ENCODE data around the gene C1orf141. TPM values are rescaled to one million over a fixed set of nuclear protein-coding genes. Genes with fewer than 3 reads are reported as not detected.
"Not testable (repeated sequence)": the region's sequence is repeated elsewhere in the genome, so short reads cannot be mapped to it uniquely, and the experiment has no call there.

C1orf141 gene
- total and polyA plus RNA-seq, 2 donors (not counting 3 experiments of a cell fraction or from before 2014, with no cell fraction given) = not detected

- H2AFZ ChIP-seq (ENCODE audit: low read depth, low read length); H3K4me1 ChIP-seq (ENCODE audit: control insufficient read depth, extremely low read depth, insufficient read depth, low read length); H3K36me3 ChIP-seq (ENCODE audit: control insufficient read depth in 2 of 2, extremely low read depth in 1 of 2, insufficient read depth in 2 of 2, low read length in 2 of 2); H3K9me3 ChIP-seq (replicated peaks; ENCODE audit: control insufficient read depth, insufficient read depth, low read length); POLR2A ChIA-PET; dilution Hi-C loops (cut with MboI; ENCODE audit: extremely low pct_ligation_motif_present, low sequenced_read_pairs); BruUV-seq (replicated peaks); H3K4me3 ChIP-seq (replicated peaks in 1 of 3; ENCODE audit: insufficient read depth in 1 of 3, low read depth in 1 of 3, low read length in 3 of 3); DNase-seq (ENCODE audit: low read depth, low spot score); H3K79me2 ChIP-seq (ENCODE audit: control insufficient read depth, insufficient read depth, low read length); FAIRE-seq; H3K9me1 ChIP-seq (replicated peaks; ENCODE audit: control insufficient read depth, extremely low read depth, insufficient read depth, low read length); H3K27ac ChIP-seq (ENCODE audit: insufficient read depth, low read depth, low read length); H3K4me2 ChIP-seq (ENCODE audit: insufficient read depth, low read length); H3K9ac ChIP-seq (replicated peaks; ENCODE audit: extremely low read depth, insufficient read depth, low read length); H3K27me3 ChIP-seq (ENCODE audit: control insufficient read depth in 2 of 2, insufficient read depth in 2 of 2, low read length in 2 of 2); H4K20me1 ChIP-seq (replicated peaks; ENCODE audit: control insufficient read depth, extremely low read depth, insufficient read depth, low read length): not testable (repeated sequence)
- intact Hi-C loops (cut with micrococcal nuclease) = loop anchor here (5.0 to 10.0 kb wide), 2 partner anchors 64 to 693 kb away; no protein-coding TSS in a partner anchor
- CTCF ChIA-PET = interaction anchor here (1.1 to 6.7 kb wide), 16 partner anchors 9 to 384 kb away, joined by 3 to 316 read pairs (median 15); partner anchors contain the start of genes C1orf141 and SLC35D1
Observed at GRCh38 chr1:67147973-67148372, 13.2 kb upstream of the C1orf141 start.

DNA sequence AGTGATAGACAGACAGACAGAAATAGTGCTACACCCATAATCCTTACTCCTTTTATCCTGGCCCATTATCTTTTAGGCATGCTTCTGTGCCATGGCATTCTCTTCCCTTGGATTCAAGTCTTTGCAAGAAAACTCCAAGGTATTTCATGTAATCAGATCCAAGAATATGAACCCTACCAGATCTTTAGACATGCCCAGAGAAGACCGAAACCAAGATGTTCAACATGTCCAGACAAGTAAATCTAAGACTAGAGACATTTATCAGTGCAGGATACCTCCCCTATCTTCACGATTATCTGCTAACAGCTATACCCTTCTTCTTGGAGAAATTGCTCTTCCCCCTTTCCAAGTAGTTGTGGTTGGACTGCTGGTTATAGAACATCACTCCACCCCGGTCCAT lies 11.8 kb upstream of the C1orf141 start:
- Histone ChIP-seq H3K27ac (ENCODE audit: insufficient read depth, low read depth, low read length) (no peak overlapping the region), H3K4me1 (ENCODE audit: control insufficient read depth, extremely low read depth, insufficient read depth, low read length) (no peaks in the 10 kb centered on the region), H3K9ac (replicated peaks; ENCODE audit: extremely low read depth, insufficient read depth, low read length) (no peak overlapping the region), H3K4me3 (replicated peaks in 1 of 3; ENCODE audit: insufficient read depth in 1 of 3, low read depth in 1 of 3, low read length in 3 of 3) (no peak overlapping the region), H3K27me3 (ENCODE audit: control insufficient read depth in 2 of 2, insufficient read depth in 2 of 2, low read length in 2 of 2) (peaks cover 0 to 3% of the 10 kb centered on the region in 2 experiments), H3K9me1 (replicated peaks; ENCODE audit: control insufficient read depth, extremely low read depth, insufficient read depth, low read length) (no peaks in the 10 kb centered on the region), H3K79me2 (ENCODE audit: control insufficient read depth, insufficient read depth, low read length) (no peaks in the 10 kb centered on the region), H4K20me1 (replicated peaks; ENCODE audit: control insufficient read depth, extremely low read depth, insufficient read depth, low read length) (no peaks in the 10 kb centered on the region), H3K36me3 (ENCODE audit: control insufficient read depth in 2 of 2, extremely low read depth in 1 of 2, insufficient read depth in 2 of 2, low read length in 2 of 2) (no peaks in the 10 kb centered on the region), H2AFZ (ENCODE audit: low read depth, low read length) (no peak overlapping the region), H3K9me3 (replicated peaks; ENCODE audit: control insufficient read depth, insufficient read depth, low read length) (no peaks in the 10 kb centered on the region), H3K4me2 (ENCODE audit: insufficient read depth, low read length) (no peak overlapping the region)
- BruUV-seq (replicated peaks) = no TSS peak
- no peak for TF ChIP-seq POLR2A (IDR thresholded peaks at IDR 0.05; ENCODE audit: low read depth, low read length)
- no peak for TF ChIP-seq GATA2 (IDR thresholded peaks at IDR 0.05; ENCODE audit: insufficient read depth, insufficient read length, low read depth, low read length)
- no peak for TF ChIP-seq POLR2AphosphoS5 (IDR thresholded peaks at IDR 0.05; ENCODE audit: insufficient read depth, low read depth, low read length)
- TF ChIP-seq, protein P1, sequence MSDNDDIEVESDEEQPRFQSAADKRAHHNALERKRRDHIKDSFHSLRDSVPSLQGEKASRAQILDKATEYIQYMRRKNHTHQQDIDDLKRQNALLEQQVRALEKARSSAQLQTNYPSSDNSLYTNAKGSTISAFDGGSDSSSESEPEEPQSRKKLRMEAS (IDR thresholded peaks at IDR 0.05; ENCODE audit: insufficient read depth, insufficient read length) = no peak
- no peak for TF ChIP-seq FOS (IDR thresholded peaks at IDR 0.05; ENCODE audit: borderline replicate concordance, insufficient read depth, low read length)
- TF ChIP-seq EZH2 (IDR thresholded peaks at IDR 0.05; ENCODE audit: borderline replicate concordance, low read depth, low read length, severe bottlenecking) = no peak
- TF ChIP-seq, protein P2, sequence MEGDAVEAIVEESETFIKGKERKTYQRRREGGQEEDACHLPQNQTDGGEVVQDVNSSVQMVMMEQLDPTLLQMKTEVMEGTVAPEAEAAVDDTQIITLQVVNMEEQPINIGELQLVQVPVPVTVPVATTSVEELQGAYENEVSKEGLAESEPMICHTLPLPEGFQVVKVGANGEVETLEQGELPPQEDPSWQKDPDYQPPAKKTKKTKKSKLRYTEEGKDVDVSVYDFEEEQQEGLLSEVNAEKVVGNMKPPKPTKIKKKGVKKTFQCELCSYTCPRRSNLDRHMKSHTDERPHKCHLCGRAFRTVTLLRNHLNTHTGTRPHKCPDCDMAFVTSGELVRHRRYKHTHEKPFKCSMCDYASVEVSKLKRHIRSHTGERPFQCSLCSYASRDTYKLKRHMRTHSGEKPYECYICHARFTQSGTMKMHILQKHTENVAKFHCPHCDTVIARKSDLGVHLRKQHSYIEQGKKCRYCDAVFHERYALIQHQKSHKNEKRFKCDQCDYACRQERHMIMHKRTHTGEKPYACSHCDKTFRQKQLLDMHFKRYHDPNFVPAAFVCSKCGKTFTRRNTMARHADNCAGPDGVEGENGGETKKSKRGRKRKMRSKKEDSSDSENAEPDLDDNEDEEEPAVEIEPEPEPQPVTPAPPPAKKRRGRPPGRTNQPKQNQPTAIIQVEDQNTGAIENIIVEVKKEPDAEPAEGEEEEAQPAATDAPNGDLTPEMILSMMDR (IDR thresholded peaks at IDR 0.05; ENCODE audit: extremely low read depth in 1 of 2, insufficient read depth in 1 of 2, low read depth in 1 of 2, low read length in 2 of 2) = no peak
- TF ChIP-seq JUN (IDR thresholded peaks at IDR 0.05; ENCODE audit: borderline replicate concordance, insufficient read depth, insufficient read length, low read depth) = no peak
- TF ChIP-seq MYC (IDR thresholded peaks at IDR 0.05; ENCODE audit: low read depth, low read length) = no peak
- ChIA-PET CTCF (interaction anchor here (1.3 to 3.3 kb wide), 2 partner anchors 65 to 150 kb away, joined by 3 to 15 read pairs; no protein-coding TSS in a partner anchor), POLR2A (no interaction called here)
- FAIRE-seq (no peak), DNase-seq (ENCODE audit: low read depth, low spot score) (no peak)
- dilution Hi-C loops (cut with MboI; ENCODE audit: extremely low pct_ligation_motif_present, low sequenced_read_pairs) (no loop called here), intact Hi-C loops (cut with micrococcal nuclease) (loop anchor here (5.0 to 10.0 kb wide), 2 partner anchors 66 to 692 kb away; no protein-coding TSS in a partner anchor)

Measured in endothelial cell of umbilical vein (primary cell).